Renal cortex interstitium (tissue), 11 donors: Measurements from ENCODE around the gene TNFRSF25. TPM values are rescaled to one million over a fixed set of nuclear protein-coding genes. Genes with fewer than 3 reads are reported as not detected.

ENCODE experiments used
- DNase-seq, 11 donors: peaks; one replicate each; pipeline ENCODE4 v3.0.0-alpha.2; 2013; ENCODE audit warnings: low read depth in 9 of 11, low spot score in 4 of 11; ENCODE audit errors: extremely low read depth in 1 of 11
- polyA plus RNA-seq, 3 donors: library from polyadenylated mRNA; unstranded; fragments of 120-200 nt; gene quantifications; one replicate each; pipeline ENCODE4 v1.2.1, GENCODE V29; 2013; ENCODE audit not compliant: insufficient read length in 3 of 3

TNFRSF25 gene
- polyA plus RNA-seq, 3 donors = 9.0 to 25.7 (median 16.6) TPM

DNA sequence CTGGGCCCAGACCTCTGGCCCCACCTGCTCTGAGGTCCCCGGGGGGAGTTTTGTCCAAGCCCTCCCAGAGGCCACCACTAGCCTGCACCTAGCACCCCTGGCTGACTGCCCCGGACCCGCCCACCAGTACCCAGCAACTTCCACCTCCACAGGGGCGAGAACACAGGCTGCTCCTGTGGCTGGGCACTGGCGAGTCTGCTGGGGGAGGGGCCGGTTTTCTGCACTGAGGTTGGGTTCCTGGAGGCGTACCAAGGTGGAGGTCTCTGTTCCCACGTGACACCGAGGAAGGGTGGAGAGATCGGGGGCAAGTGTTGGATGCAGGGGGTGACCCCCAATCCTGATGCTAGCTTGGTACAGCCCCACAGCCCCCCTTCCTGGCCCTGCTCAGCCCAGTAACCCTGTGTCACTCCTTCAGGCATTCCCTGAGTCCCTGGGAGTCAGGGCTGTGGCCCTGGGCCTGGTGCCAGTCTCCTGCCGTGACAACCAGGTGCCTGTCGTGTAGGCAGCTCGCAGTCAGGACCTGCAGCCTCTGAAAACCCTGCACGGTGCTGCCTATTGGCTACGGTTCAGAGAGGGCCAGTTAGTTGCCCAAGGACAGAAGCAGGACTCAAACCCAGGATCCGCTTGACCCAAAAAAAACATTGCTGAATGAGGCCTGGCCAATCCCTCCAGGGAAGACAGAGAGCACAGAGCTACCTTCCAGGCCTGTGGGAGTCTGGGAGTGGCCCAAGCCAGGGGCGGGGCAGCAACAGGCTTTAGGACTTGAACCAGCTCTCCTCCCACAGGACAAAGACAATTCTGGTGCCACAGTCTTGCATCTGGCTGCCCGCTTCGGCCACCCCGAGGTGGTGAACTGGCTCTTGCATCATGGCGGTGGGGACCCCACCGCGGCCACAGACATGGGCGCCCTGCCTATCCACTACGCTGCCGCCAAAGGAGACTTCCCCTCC lies 38.3 kb downstream of the TNFRSF25 start:
- no peak for DNase-seq

DNA sequence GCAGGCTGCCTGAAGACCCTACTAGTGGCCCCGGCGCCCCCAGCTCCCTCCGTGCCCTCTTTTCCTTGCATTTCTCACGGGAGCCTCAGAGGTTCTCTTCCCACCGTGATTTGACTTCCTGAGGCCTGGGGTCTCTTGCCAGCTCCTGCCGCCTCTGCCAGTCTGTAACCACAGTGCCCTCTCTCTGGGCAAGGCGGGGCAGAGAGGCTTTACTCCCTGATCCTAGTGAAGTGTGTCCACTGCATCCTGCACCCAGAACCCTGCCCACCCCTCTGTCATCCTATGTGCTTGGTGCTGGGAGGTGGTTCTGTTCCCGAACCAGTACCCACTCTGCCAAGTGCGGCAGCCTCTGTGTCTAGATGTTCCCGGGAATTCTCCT lies 39.0 kb downstream of the TNFRSF25 start:
- DNase-seq = no peak

DNA sequence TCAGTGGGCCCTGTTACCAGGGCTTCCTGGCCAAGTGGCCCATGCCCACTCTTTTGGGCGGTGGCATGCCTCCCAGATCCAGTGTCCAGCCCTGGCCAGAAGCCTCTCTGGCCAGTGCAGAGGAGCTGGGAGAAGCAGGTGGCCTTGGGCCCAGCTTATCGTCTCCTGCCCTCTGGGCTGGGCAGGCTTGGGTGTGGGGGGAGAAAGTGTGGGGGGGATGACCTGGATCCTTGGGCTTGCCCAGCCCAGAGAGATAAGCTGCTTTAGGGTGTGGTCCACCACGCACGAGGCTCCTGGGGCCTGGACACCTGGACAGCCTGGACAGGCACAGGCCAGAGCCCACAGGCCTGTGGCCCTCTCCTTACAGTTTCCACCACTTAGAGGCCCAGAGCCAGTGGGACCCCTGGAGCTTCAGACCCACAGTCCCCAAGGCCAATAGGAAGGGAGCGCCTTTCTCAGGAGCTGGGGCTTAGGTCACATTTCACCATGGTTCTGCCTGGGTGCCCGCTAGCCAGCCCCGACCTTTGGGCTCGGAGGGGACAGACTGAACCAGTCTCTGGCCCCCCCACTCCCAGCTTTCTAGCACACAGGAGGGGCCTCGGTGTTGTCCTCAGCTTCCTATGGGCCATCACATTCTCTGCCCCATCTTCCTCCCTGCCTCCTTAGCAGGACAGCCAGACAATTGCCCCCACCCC lies 39.5 kb downstream of the TNFRSF25 start:
- no peak for DNase-seq

DNA sequence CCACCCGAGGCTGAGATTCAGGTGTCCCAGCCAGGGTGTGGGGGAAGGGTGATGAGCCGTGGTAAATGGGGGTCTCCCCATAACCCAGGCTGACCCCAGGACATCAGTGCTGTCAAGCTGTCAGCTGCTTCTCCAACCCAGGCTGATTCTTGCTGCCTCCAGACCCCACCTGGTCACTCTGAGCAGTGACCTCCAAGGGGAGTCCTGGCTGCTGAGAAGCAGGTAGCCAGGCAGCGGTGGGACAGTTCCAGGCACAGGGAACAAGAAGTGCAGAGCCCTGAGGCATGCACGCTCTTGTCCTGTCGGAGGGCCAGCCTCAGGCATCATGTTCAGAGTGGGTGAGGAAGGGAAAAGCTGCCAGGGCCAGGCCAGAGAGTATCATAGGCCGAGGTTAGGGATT lies 40.3 kb downstream of the TNFRSF25 start:
- DNase-seq = no peak

DNA sequence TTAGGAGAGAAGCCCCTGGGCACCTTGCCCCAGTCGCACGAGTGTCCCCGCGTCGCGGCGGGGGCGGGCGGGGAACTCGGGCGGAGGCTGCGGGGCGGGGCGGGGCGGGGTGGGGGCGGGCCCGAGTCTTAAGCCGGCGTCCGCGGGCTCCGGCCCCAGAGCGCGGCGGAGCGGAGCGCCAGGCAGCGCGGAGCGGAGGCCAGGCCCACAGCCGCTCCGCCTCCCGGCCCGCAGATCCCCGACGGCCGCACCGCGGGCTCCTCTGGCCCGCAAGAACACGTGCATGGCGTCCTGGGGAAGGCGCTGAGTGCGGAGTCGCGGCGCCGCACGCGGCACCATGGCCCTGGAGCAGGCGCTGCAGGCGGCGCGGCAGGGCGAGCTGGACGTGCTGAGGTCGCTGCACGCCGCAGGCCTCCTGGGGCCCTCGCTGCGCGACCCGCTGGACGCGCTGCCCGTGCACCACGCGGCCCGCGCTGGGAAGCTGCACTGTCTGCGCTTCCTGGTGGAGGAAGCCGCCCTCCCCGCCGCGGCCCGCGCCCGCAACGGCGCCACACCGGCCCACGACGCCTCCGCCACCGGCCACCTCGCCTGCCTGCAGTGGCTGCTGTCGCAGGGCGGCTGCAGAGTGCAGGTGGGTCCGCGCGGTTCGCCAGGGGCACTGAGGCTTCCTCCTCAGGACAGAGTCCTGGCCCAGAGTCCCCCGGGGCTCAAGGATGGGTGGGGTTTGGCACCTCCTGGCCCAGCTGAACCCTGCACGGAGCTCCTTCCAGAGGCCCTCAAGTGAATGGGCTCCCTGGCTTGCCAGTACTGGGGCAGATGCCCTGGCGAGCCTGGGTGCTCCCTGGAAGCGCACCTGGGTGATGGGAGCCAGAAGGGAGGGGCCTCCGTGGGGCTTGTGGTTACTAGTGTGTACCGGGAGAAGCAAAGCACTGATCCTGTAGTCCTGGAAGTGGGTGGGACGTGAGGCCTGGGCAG lies 41.1 kb downstream of the TNFRSF25 start, which contains the start of gene ESPN:
ESPN (plus strand) TSS at position 158 of the 975 bp plus-strand sequence; CDS start at position 338, 180 bp downstream.
- no peak for DNase-seq

DNA sequence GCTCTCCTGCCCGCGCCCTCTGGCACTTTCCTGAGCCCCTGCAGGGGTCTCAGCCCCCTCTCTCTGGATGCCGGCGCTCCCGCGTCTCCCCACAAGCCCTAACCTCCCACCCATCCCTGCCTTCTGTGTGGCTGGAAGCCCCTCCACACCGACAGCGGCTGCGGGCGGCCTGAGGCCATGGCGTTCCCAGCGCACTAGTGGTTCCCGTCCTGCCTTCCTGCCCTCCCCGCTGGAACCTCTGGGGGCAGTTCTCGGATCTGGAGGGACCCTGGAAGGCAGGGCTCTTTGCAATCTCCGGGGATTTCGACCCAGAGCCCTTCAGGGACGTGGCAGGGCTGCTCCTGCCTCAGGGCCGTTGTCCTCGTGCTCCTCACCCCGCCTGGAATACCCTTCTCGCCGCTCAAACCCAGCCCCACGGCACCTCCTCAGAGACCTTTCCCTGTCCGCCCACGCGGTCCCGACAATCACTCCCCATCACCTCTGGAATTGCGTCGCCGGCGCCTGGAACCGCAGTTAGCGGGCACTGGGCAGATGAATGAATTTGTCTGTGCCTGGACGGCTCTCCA lies 41.9 kb downstream of the TNFRSF25 start:
- no peak for DNase-seq

DNA sequence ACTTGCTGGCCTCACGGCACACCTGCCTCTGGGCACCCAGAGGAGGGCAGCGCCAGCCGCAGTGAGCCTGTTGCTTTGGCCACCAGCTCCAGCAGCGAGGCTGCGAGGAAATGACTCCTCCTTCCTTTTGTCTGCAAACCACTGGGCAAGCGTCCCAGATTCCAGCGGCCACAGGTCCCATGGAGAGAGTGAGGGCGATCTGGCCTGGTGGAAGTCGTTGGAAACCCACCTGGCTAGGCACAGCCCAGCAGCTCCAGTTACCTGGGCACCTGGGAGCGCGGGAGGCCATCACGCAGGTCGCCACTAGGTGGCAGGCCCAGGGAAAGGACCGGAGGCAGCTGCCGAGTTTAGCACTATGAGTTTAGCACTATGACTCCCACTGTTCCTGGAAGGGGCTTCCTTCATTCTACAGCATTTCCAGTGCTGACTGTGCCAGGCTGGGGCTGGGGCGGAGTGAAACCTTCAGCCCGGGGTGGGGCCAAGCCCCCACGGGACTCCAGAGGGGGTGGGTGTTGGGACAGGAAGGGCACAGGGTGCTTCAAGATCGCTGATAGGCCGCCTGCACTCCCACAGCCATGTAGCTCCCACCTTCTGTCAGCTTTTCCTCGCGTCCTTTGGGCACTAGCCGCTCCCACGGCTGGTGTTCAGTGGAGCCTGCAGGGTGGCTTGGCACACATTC lies 42.5 kb downstream of the TNFRSF25 start:
- no peak for DNase-seq

DNA sequence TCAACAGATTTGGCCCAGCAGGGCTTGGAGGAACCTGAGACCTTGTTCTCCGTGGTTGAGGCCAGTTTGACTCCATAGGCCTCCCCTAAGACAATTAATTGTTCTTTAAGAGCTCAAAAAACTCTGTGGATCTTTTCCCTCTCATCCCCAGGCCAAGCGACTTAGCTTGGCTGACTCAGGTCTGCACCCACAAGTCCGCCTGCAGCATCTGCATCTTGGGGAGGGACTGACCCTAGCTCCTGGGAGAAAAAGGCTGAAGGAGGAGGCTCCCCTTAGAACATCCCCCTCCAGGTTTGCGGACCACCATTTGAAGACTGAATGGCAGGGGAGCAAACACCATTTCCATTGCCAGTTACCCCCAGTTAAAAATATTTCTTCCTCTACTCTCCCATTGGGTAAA lies 44.7 kb downstream of the TNFRSF25 start:
- no peak for DNase-seq

DNA sequence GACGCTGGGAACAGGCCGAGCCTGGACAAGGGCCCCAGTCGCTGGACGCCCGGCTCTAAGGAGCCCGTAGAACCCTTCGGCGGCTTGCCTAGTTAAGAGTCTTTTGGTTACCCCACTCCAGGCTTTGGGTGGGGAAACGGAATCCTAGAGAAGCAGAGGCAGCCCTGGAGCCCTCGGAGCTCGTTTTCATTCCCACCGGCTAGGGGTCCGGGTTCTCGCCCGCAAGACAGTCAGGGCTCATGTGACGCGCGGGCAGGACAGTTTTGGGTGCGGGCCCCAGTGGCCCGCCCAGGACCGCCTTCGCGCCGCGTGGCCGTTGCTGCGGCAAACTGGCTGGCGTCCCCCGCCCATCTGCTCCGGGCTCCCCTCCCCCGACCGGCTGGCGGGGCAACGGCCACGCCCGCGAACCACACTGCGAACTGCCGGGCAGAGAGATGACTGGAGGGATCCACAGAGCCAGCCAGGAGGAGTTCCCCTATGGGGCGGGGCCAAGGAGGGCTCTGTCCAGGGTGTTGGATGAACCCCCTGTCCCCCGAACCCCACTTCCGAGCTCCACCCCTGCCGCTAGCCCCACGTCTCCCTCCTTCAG lies 45.4 kb downstream of the TNFRSF25 start:
- DNase-seq = no peak

DNA sequence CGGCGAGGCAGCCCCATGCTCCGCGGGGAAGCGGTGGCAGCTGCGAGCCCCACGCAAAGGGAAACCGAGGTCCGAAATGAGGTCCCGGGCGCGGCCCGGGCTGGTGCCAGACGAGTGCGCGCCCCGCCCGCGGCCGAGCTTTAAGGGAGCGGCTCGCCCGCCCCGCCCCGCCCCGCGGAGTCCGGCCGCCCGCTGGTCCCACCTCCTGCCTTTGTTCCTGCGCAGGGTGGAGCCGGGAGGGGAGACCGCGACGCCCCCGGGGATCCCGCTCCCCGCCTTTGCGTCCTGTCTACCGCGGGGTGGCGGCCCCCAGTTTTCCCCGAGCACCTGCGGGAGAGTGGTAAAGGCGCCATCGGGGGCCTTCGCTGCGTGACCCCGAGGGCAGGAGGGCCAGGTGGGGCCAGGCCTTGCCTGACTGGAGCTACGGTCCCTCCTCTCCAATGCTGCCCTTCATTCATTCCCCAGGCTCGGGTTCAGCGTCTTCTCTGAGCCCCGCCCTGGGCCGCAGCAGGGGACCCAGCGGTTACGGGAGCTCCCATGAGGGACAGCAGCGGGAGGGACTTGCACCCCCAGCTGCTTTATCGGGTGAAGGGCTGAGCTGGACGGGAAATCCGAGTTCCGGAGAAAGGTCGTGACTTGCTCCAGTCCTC lies 46.0 kb downstream of the TNFRSF25 start, which contains the start of gene HES2:
HES2 (minus strand) TSS at position 116 of the 650 bp plus-strand sequence; CDS start at position 17, 99 bp downstream.
- no peak for DNase-seq

DNA sequence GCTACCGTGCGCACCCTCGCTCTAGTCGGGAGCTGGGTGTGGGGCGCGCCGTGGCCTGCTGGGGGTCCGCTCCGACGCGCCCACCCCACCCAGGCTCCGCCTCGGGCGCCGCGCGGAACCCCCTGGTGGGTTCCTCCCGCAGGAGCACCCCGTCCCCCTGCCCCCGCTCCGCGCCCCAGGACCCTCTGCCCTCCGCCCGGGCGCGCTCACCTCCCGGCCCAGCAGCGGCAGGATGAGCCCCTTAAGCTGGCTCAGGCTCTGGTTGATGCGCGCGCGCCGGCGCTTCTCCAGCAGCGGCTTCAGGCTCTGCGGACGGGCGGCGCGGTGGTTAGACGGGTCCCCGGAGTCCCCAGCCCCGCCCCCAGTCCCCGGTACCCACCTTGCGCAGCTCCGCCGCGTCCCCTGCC lies 46.6 kb downstream of the TNFRSF25 start:
- DNase-seq = no peak

DNA sequence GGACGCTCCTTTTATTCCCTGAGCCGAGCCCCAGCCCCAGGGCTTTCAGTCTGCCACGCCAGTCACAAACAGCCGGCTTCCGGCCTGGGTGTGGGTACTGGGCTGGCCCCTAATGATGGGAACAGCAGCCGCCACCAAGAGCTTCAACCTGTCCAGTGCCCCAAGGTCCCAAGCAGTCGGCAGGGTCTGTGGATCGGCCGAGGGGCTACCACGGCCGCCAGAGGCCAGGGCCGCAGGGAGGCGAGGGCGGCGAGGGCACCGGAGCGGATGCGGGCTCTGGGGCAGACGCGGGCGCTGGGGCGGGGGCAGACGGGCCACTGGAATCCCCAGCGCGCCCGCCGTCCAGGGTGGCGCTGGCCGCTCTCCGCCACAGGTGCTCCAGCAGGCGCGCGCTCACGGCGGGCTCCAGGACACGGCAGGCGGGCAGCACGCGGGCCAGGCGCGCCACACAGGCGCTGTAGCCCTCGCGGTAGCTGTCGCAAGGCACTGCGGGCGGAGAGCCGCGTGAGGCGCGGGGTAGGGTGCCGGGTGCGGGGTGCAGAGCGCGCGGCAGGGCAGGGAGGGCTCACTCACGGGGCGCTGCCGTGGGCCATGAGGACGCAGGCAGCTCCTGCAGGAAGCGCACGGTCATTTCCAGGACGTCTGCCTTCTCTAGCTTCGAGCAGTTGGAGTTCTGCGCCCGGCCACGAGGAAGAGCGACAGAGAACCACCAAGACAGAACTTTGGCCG lies 47.1 kb downstream of the TNFRSF25 start:
- DNase-seq = no peak

DNA sequence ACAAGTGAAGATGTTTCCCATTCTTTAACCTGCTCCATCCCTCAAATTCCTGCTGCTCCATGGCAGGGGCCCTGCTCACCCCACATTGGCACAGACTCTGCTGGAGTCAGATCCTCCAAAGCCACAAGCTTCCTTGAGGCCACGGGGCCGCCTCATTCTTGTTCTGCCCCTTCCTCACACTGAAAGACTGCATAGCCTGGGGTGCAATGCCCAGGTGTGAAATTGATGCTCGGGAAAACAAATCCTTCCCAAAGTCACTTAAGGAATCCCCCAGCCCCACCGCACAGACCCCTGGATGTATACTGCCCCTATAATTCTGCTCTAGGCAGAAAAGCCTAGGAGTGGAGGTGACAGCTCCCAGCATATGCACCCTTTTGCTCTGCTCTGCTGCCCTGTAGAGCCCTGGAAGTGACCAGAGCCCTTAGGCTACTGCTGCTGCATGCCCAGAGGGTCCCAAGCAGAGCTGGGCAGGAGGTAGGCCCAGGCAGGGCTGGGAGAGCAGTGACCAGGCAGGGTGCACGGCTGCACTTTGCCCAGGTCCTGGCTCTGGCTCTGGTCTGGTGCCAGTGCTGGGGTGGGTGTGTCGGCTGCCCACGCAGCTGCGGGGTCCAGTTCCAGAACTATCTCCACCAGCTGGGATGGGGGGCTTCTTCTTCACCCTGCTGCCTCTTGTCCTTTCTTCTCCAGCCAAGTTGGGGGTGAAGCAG lies 47.9 kb downstream of the TNFRSF25 start:
- DNase-seq = no peak

DNA sequence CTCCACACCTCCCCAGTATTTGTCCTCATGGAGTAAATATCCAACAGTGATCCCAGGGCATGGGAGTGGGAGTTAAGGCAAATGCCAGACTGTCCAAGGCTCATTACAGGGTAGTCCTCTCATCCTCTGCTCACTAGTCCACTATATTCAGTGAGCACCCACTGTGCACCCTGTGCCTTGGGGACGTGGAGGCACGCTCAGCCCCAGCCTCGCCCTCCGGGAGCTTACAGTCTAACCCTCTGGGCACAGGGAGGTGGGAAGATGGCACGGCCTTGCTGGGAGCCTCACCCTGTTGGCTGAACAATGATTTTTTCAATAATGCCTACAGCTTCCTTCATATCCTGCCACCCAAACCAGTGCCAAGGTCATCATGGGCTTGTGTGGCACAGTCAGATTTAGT lies 49.1 kb downstream of the TNFRSF25 start:
- DNase-seq = no peak

DNA sequence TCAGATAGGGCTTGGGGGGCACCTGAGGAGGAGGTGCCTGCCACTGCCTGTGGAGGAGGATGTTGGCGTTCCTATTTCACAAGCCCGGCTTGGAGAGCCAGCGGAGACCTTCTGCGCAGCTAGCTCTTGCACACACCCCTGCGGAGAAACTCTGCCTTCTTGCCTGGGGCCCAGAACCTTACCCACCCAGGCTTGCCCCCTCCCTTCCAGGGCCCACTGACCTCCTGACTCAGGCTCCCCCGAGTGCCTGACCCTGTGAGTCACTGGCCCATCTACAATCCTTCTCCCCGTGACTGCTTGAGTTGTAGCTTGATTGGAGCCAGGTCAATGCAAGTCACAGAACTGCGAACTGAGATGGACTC lies 49.7 kb downstream of the TNFRSF25 start:
- no peak for DNase-seq
